ENCODE data around the gene A4GALT.

Gene A4GALT

DNA sequence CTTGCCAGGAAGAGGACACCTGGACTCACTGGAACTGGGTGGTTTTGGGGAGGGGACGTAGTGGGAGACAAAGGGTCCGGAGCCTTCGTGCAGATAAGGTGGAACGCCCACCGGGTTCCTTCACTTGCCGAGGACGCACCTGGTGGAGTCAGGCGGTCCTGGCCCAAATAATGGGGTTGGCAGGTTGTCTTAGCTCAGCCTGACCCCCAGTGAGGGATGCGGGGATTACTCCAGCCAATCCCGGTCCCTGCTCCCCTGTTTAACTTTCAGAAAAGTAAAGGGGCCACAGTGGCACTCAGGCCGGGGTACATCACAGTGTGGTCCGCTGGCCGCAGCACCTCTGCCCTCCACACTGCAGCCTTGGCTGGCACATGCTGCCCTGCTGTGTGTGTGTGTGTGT lies 18.0 kb downstream of the A4GALT start:
- TF ChIP-seq, protein P1, sequence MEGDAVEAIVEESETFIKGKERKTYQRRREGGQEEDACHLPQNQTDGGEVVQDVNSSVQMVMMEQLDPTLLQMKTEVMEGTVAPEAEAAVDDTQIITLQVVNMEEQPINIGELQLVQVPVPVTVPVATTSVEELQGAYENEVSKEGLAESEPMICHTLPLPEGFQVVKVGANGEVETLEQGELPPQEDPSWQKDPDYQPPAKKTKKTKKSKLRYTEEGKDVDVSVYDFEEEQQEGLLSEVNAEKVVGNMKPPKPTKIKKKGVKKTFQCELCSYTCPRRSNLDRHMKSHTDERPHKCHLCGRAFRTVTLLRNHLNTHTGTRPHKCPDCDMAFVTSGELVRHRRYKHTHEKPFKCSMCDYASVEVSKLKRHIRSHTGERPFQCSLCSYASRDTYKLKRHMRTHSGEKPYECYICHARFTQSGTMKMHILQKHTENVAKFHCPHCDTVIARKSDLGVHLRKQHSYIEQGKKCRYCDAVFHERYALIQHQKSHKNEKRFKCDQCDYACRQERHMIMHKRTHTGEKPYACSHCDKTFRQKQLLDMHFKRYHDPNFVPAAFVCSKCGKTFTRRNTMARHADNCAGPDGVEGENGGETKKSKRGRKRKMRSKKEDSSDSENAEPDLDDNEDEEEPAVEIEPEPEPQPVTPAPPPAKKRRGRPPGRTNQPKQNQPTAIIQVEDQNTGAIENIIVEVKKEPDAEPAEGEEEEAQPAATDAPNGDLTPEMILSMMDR (IDR thresholded peaks at IDR 0.05), result no peak
- Histone ChIP-seq H3K36me3 (no peaks in the 10 kb centered on the region), H3K4me3 (ENCODE audit: low read depth in 1 of 2, low read length in 1 of 2) (no peak overlapping the region), H3K27me3 (no peaks in the 10 kb centered on the region), H3K4me1 (ENCODE audit: control insufficient read depth in 1 of 2, insufficient read depth in 1 of 2, low read depth in 1 of 2, low read length in 1 of 2) (no peaks in the 10 kb centered on the region), H3K27ac (no peak overlapping the region), H3K9me3 (no peaks in the 10 kb centered on the region)

DNA sequence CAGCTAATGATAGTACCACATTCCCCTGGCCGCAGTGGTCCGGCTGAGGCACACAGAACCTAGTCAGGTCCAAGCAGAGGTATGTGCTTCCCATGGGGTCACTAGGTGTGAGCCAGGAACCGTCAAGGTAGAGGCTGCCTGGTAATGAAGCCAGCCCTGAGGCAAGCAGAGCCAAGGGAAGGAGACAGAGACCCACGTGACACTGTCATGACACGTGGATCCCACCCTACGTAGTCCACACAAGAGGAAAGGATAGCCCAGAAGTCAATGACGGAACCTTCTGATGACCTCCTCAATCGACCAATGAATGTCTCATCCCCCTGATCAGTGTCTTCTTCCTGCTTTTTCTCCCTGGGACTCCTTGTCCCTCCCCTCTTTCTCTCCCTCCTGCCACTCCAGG lies 19.0 kb downstream of the A4GALT start:
- no peaks in the 10 kb centered on the region for H3K4me1 ChIP-seq (ENCODE audit: control insufficient read depth in 1 of 2, insufficient read depth in 1 of 2, low read depth in 1 of 2, low read length in 1 of 2)
- H3K9me3 ChIP-seq, result no peaks in the 10 kb centered on the region
- no peaks in the 10 kb centered on the region for H3K27me3 ChIP-seq
- TF ChIP-seq, protein P1 (IDR thresholded peaks at IDR 0.05), result no peak
- no peaks in the 10 kb centered on the region for H3K36me3 ChIP-seq
- H3K4me3 ChIP-seq (ENCODE audit: low read depth in 1 of 2, low read length in 1 of 2), result no peak overlapping the region
- no peak overlapping the region for H3K27ac ChIP-seq

DNA sequence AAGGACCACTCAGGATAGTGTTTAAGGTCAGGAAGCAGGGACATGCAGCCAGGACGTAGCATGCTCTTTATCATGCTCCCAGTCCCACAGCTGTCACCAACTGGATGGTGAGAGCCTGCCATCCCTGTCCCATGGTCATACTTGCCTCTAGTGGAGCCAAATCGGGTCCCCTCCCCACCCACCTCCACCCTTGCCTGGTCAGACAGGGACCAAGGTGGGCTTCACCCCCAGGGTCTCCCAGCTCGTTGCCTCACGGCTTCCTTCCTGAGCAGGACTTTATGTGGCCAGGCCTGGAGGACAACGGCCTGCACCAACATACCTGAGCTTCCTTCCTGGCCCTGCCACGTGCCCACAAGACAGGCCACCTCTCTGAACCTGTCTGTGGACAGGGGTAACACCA lies 19.8 kb downstream of the A4GALT start:
- no peaks in the 10 kb centered on the region for H3K9me3 ChIP-seq
- H3K4me3 ChIP-seq (ENCODE audit: low read depth in 1 of 2, low read length in 1 of 2), result no peak overlapping the region
- no peaks in the 10 kb centered on the region for H3K27me3 ChIP-seq
- H3K27ac ChIP-seq, result no peak overlapping the region
- no peaks in the 10 kb centered on the region for H3K4me1 ChIP-seq (ENCODE audit: control insufficient read depth in 1 of 2, insufficient read depth in 1 of 2, low read depth in 1 of 2, low read length in 1 of 2)
- no peaks in the 10 kb centered on the region for H3K36me3 ChIP-seq
- TF ChIP-seq, protein P1 (IDR thresholded peaks at IDR 0.05), result no peak

DNA sequence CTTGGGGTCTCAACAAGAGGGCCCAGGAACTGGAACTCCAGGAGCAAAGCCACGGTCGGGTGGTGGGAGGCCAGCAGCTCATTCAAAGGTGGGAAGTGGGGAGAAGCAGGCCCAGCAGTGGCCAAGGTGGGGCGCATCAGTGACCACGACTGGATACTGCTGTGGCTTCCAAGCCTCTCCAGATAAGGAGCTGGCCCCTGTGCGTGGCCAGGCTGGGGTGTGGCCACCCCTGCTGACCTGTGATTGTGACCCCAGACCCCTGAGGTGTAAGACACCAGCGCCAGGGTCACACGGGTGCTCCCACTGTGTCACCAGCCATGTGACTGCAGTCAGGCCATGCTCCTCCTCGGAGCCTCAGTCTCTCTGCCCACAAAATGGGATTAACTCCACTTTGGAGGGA lies 20.3 kb downstream of the A4GALT start:
- no peak overlapping the region for H3K27ac ChIP-seq
- no peak overlapping the region for H3K4me3 ChIP-seq (ENCODE audit: low read depth in 1 of 2, low read length in 1 of 2)
- no peaks in the 10 kb centered on the region for H3K9me3 ChIP-seq
- TF ChIP-seq, protein P1 (IDR thresholded peaks at IDR 0.05), result no peak
- H3K4me1 ChIP-seq (ENCODE audit: control insufficient read depth in 1 of 2, insufficient read depth in 1 of 2, low read depth in 1 of 2, low read length in 1 of 2), result no peaks in the 10 kb centered on the region
- no peaks in the 10 kb centered on the region for H3K27me3 ChIP-seq
- no peaks in the 10 kb centered on the region for H3K36me3 ChIP-seq

DNA sequence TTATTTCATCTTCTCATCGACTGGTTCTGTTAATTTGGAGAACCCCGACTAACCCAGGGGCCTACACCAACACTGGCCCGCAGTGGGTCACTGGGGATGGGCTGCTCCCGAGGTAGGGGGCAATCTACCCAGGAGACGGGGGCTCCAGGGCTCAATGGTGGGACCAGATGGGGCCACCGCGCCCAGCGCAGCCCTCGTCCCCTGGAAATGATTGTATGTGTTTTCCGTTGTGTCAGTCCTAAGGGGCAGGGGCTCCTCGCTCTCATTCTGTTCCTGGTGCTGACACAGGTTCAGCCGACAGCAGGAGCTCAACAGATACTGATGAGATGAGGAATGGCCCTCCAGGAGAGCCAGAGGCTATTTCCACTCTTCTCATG lies 20.7 kb downstream of the A4GALT start:
- Histone ChIP-seq H3K4me1 (ENCODE audit: control insufficient read depth in 1 of 2, insufficient read depth in 1 of 2, low read depth in 1 of 2, low read length in 1 of 2) (no peaks in the 10 kb centered on the region), H3K27me3 (no peaks in the 10 kb centered on the region), H3K27ac (no peak overlapping the region), H3K4me3 (ENCODE audit: low read depth in 1 of 2, low read length in 1 of 2) (no peak overlapping the region), H3K9me3 (no peaks in the 10 kb centered on the region), H3K36me3 (no peaks in the 10 kb centered on the region)
- TF ChIP-seq, protein P1 (IDR thresholded peaks at IDR 0.05), result no peak

Measured in neutrophil (primary cell).